ENCODE data around the gene ZFAND3. TPM values are rescaled to one million over a fixed set of nuclear protein-coding genes. Genes with fewer than 3 reads are reported as not detected.

ZFAND3 gene, protein sequence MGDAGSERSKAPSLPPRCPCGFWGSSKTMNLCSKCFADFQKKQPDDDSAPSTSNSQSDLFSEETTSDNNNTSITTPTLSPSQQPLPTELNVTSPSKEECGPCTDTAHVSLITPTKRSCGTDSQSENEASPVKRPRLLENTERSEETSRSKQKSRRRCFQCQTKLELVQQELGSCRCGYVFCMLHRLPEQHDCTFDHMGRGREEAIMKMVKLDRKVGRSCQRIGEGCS
- 76.0 TPM for total RNA-seq
- long read RNA-seq, transcript ZFAND3-203 (5 exons, 3,001 nt), result minor isoform, 8 of 106 reads
- long read RNA-seq, transcript ZFAND3-201 (6 exons, 3,366 nt), result major isoform, 76 of 106 reads
- long read RNA-seq, partial matches to known transcripts, result 16 of 106 reads
- long read RNA-seq, other reads (novel, unspliced or antisense), result 6 of 106 reads

DNA sequence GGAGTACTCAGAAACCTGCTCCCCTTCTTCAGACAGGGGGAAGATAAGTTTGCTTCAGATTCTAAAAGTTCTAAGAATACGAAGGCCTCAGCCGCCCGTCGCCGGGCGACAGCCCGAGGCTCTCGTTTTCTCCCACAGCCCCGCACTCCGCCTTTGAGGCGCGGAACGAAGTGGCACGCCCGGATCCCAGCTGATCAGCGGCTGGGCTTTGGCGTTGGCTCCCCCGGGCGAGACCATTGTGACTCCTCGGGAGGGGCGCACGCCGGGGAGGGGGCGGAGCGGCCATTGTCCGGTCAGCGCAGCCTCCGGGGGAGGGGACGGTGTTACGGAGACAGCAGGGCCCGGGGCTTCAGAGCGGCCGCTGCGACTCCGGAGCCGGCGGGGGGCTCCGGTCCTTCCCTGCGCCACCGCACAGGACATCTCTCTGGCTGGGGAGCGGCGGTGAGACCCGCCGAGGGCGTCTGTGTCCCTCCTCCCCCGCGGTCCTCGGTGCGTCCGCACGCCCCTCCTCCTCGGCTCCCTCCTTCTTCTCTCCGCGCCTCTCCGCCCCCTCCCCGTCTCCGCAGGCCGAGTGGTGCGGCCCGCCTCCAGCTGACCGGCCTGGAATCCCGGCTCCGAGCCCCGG lies at the start of gene ZFAND3:
Gene ZFAND3 (plus strand): TSS at position 551 of the 625 bp plus-strand sequence. CDS start 219 bp downstream, outside the sequence.
- intact Hi-C loops (cut with DNase I), result no loop called here
- DNase-seq (peak; percentile 97), ATAC-seq (ENCODE audit: poor library complexity) (peak; percentile 97)

DNA sequence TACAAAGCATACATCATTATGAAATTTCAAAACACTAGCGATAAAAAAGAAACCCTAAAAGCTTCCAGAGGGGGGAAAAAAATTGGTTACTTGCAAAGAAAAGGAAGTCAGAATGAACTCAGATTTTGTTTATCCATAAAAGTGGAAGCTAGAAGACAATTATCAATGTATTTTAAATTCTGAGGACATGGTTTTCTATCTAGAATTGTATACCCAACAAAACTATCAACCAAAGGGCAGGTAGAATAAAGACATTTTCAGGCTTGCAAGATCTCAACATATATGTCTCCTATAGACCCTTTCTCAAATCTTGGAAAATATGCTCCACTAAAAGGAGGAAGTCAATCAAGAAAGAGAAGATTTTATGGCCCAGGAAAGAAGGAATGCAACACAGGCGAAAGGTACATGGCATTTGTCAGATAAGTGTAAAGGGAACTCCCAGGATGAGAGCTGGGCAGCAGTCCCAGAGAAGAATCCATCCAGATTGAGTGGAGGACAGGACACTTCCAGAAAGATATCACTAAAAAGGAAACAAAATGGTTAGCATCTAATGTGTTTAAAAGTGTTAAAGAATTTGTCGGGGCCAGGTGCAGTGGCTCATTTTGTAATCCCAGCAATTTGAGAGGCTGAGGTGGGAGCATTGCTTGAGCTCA lies 45.4 kb upstream of the ZFAND3 start:
- intact Hi-C loops (cut with DNase I), result no loop called here
- no peak for ATAC-seq (ENCODE audit: poor library complexity)
- no peak for DNase-seq

DNA sequence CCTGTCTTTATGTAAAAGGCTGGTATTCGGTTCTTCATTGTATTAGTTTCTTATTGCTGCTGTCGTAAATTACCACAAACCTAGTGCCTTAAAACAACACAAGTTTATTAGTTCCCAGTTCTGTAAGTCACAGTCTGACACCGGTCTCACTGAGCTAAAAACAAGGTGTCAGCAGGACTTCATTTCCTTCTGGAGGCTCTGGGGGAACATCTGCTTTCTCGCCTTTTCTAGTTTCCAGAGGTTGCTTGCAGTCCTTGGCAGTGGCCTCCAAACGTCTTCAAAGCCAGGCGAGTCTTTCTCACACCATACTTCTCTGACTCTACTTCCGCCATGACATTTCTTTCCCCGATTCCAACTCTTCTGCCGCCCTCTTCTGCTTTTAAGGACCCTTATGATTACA lies 43.0 kb upstream of the ZFAND3 start:
- intact Hi-C loops (cut with DNase I), result no loop called here
- DNase-seq (no peak), ATAC-seq (ENCODE audit: poor library complexity) (no peak)

DNA sequence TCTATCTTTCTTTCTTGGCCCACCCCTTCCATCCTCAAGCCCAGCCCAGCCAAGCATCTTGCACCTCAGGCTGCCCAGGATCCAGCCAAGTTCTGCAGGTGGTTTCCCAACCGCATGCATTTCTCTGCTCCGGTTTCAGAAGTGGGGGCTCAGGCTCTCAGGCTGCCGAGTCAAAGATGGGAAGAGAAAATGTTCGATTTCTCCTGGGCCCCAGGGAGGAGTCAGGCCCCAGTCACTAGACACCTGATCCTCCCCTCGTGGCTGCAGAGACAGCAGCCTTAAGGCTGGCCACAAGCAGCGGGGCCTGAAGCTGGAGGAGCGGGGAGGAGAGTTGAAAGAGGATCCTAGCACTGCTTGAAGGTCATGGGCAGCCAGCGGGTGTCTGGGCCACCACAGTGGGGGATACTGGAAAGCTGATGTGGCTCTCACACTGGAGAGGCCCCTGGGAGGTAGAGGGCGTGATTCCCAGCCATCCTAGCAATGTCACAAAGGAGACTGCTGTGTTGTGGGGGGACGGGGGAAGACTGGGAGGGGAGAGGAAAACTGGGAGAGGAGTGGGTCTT lies 42.2 kb upstream of the ZFAND3 start:
- DNase-seq (no peak), ATAC-seq (ENCODE audit: poor library complexity) (no peak)
- intact Hi-C loops (cut with DNase I), result no loop called here

GRCh38 chr6:37779111-37779800 lies 40.3 kb upstream of the ZFAND3 start:
- ATAC-seq (ENCODE audit: poor library complexity), result no peak
- intact Hi-C loops (cut with DNase I), result no loop called here
- no peak for DNase-seq

DNA sequence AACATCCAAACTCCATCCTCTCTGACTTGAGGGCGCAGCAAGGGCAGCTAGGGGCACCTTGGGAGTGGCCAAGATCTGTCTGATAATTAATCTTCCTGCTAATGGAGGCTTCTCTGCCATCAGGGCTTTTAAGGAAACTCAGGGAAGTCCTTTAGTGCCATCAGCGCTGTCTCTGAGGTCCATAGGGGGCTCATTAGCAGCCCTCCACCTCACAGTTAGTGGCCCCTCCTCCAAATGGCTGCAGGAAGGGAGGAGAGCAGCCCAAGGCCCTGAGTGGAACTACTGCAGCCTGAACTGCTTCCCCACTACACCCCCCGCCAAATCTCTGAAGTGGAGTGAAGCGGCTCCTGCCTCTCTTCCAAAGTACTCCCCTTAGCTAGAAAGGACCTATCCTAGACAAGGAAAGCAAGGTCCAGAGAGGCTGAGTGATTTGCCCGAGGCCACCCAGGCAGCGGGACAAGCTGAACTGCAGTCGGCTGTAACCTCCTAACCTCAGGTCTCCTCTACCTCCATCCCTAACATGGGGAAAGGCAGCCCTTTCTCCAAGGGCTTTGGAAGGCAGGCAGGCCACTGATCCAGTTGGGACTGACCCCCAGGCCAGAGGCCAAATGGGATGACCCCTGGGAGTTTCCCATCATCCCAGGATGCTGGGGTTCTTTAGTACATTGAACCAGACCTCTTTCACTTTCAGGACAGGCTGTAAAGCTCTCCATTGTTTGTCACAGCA lies 39.5 kb upstream of the ZFAND3 start:
- ATAC-seq (ENCODE audit: poor library complexity) (no peak), DNase-seq (no peak)
- intact Hi-C loops (cut with DNase I), result no loop called here

GRCh38 chr6:37781788-37782187 lies 37.7 kb upstream of the ZFAND3 start:
- no peak for ATAC-seq (ENCODE audit: poor library complexity)
- intact Hi-C loops (cut with DNase I), result no loop called here
- no peak for DNase-seq

- no peak for DNase-seq
- intact Hi-C loops (cut with DNase I), result no loop called here
- ATAC-seq (ENCODE audit: poor library complexity), result peak; percentile 54
These were observed 36.3 kb upstream of the ZFAND3 start for GRCh38 chr6:37783025-37783855.

DNA sequence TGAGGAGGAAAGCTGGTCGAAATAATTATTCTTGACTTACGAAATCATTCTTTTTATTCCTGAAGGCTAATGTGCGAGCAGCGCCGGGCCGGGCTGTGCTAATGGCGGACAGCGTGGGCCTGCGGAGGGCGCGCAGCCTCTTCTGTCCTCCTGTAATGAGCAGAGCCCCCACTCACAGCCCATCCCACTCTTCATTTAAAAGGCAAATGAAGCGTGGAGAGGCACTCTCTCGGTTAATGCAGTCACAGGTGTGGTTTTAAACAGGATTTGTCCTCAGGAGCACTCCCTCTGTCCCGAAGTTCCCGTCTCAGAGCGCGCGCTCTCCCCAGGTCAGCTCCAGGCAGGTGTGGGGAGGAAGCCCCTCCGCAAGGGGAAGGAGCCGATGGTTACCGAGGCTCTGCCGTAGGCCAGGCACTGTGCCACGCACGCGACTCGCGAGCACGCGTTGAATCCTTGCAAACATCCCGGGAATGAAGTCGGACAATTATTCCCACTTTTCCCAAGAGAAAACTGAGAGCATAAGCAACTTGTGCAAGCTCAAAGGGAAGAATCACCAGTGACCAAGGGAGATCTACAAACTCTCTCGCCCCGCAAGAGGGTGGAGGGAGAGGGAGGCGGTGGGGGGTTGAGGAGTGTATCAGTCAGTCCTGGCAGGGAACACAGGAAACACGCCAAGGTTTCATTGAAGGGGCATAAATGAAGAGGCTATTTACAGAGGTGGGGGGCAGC lies 35.5 kb upstream of the ZFAND3 start:
- ATAC-seq (ENCODE audit: poor library complexity), result peak; percentile 82
- intact Hi-C loops (cut with DNase I), result no loop called here
- peak; percentile 64 for DNase-seq

DNA sequence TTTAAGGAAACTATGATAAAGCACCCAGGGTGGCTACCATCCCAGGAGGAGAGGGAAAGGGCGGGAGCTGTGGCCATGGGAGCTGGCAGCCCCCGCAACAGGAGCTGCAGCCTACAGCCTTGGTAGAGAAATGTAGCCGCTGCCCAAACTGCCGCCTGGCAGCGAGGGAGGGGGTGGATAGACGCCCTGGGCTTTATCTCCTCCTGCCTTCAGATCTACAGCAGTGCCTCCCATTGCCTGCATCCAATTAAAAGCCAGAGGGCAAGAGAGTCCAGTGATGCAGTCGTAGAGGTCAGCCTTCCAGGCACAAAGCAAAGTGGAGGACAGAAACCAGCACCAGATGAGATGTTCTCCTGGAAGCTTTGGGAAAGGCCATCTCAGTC lies 35.0 kb upstream of the ZFAND3 start:
- ATAC-seq (ENCODE audit: poor library complexity), result peak; percentile 7
- intact Hi-C loops (cut with DNase I), result no loop called here
- no peak for DNase-seq

DNA sequence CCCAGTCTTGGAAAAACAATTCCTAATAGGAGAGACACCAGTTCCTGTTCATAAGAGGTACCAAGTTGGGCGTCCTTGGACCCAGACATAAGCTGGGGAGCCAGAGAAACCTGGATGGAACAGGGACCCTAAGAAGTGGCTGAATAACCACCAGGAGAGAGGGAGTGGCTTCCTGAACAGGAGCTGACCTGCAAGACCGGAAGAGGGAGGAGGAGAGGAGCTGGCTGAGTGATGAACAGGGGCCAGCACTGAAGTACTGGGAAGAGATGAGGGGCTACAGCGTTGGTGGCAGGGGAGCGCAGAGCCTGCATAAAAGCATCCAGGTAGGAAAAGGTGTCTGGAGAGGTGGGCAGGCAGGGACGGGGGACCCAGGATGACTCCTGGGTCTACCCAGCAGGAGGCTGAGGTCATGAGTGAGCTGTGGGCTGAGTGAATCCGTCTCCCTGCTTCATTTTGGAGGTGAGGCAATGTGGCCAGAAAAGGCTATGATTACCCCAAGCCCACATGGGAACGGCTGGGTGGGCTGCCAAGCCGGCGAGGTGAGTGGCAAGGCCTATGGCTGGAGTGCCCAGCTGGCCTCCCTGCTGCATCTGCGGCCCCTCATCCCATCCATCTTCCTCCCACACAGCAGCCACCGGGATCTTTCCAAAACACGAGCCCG lies 34.4 kb upstream of the ZFAND3 start:
- DNase-seq, result no peak
- intact Hi-C loops (cut with DNase I), result no loop called here
- no peak for ATAC-seq (ENCODE audit: poor library complexity)

GRCh38 chr6:37785663-37786270 lies 33.8 kb upstream of the ZFAND3 start:
- DNase-seq (no peak), ATAC-seq (ENCODE audit: poor library complexity) (no peak)
- intact Hi-C loops (cut with DNase I), result no loop called here

GRCh38 chr6:37787216-37787615 lies 32.3 kb upstream of the ZFAND3 start:
- intact Hi-C loops (cut with DNase I), result no loop called here
- DNase-seq (no peak), ATAC-seq (ENCODE audit: poor library complexity) (no peak)

- DNase-seq (no peak), ATAC-seq (ENCODE audit: poor library complexity) (no peak)
- intact Hi-C loops (cut with DNase I), result no loop called here
These were observed 31.3 kb upstream of the ZFAND3 start for GRCh38 chr6:37788259-37788658.

GRCh38 chr6:37791156-37791919 lies 28.2 kb upstream of the ZFAND3 start:
- ATAC-seq (ENCODE audit: poor library complexity) (peak; percentile 99), DNase-seq (peak; percentile 95)
- intact Hi-C loops (cut with DNase I), result loop anchor here (5.0 to 10.0 kb wide), 2 partner anchors 221 to 703 kb away; no protein-coding TSS in a partner anchor

All from Right ventricle myocardium superior (tissue), 1 donor.